COLO829 (cell line): ENCODE measurements around the gene SLC7A5.
"Not testable (repeated sequence)": the region's sequence is repeated elsewhere in the genome, so short reads cannot be mapped to it uniquely, and the experiment has no call there.

Source experiments
- DNase-seq: peaks from one replicate; pipeline ENCODE4 v3.0.0; 2012; ENCODE audit warnings: low spot score

Gene SLC7A5

DNA sequence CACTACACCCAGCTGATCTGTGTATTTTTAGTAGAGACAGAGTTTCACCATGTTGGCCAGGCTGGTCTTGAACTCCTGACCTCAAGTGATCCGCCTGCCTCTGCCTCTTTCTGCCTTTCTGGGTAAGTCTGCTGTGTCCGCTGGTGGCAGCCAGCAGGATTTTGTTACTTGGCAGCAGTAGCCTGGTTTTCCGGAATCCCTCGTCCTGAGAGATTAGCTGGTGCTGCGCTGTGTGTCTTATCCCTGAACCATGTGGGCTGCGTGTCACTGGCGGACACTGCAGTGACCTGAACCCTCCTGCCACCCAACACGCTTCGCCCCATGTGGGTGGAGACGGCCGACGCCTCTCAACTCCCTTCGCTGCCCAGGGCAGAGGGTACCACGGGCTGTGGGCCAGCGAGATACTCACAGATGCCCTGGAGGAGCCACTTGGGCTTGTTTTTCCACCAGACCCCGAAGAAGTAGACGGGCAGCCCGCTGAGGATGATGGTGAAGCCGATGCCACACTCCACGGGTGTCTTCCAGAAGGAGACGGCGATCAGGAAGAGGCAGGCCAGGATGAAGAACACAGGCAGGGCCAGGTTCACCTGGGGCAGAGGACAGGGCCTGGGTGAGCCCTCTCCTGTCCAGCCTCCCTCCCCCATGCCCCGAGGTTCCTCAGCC lies 35.2 kb downstream of the SLC7A5 start:
- DNase-seq, result no peak

DNA sequence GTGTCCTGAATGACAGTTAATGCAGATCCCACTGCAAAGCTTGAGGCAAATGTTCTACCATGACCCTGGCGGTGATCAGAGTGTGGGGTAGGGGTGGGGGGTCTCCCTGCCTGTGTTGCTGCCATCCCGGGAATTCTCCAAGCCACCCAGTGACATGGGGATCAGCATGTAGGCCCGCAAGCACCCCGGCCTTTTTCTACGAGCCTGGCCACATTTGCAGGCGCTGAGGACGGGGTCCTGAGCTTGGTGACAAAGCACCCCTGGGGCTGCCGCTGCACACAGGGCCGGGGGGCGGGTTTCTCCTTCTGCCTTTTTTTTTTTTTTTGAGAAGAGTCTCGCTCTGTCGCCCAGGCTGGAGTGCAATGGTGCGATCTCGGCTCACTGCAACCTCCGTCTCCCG lies 35.8 kb downstream of the SLC7A5 start:
- DNase-seq, result no peak

GRCh38 chr16:87832741-87833502 lies 36.4 kb downstream of the SLC7A5 start:
- no peak for DNase-seq

GRCh38 chr16:87832137-87832527 lies 37.2 kb downstream of the SLC7A5 start:
- no peak for DNase-seq

GRCh38 chr16:87831421-87832136 lies 37.7 kb downstream of the SLC7A5 start:
- no peak for DNase-seq

DNA sequence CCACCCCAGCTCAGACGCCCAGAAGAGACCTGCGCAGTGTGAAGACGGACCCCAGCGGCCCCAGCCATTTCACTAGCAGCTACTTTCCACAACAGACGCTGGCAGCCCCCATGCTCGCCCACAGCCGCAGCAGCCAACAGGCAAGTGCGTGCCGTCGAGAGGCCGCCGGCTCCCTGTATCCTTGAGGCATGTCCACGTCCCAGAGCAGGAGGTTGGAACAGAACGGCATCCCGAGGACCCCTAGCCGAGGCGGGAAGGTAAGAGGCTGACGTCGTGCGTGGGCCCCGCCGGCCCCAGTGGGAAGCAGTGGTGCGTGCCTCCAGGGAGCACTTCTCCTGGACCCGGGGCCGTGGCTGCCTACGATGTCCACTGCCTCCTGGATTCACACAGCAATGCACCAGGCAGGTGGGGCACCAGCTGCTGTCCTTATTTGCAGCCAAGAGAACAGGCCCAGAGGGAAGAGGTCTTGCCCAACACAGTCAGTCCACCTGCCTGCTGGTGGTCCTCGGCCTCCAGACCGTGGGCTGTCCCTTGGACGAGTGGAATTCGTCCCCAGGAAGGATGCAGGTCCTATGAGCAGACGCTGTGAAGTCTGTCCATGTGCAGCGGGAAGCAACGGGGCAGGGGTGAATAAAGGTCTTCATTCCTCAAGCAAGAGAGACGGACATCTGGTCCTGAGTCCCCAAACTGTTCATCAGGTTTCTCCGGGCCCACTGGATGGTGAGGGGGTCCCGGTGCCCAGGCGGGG lies 38.5 kb downstream of the SLC7A5 start:
- no peak for DNase-seq

DNA sequence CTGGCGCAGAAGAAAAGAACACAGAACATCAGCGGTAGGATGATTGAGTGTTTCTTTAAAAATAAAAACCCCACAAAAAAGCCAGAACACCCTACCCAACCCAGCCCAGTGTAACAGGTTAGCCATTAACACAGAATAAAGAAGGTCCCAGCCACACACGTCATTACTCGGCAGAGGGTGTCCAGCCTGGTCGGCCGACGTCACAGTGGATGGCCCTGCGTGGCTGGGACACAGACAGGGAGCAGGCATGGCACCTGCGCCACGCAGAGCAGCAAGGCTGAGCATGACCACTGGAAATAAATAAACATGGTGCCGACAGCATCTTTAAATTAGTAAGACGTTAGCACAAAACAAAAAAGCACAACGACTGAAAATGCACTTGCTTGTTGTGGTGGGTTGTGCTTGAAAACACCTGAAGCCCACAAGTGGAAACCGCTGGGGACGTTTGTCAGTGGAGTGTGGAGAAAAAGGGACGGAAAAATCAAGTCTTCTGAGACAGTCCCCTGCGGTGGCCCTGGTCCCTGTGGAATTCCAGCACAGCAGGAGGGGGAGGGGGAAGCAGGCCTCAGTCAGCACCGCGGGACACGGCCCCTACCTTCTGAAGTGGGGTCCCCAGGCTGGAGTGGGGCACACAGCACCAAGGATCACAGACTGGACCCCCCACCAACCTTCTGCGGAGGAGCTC lies 39.2 kb downstream of the SLC7A5 start:
- no peak for DNase-seq

DNA sequence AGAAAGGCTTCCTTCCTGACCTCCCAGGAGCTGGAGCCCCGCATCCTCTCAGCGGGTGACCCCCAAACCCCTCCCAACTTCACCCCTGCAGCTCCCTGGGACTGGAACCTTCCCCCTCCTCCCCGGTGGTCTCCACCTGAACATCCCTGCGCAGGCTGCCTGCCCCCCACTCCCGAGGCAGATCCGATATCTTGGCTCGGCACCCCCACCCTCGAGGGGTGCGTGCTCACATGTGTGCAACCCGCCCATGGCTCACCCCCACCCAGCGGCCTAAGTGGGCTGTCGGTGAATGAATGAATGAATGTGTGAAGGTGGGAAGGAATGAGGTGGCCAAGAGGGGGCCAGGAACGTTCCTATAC lies 39.7 kb downstream of the SLC7A5 start:
- no peak for DNase-seq

- DNase-seq, result no peak
Observed at GRCh38 chr16:87828907-87829621, 40.2 kb downstream of the SLC7A5 start.

GRCh38 chr16:87828071-87828906 lies 41.0 kb downstream of the SLC7A5 start:
- no peak for DNase-seq

DNA sequence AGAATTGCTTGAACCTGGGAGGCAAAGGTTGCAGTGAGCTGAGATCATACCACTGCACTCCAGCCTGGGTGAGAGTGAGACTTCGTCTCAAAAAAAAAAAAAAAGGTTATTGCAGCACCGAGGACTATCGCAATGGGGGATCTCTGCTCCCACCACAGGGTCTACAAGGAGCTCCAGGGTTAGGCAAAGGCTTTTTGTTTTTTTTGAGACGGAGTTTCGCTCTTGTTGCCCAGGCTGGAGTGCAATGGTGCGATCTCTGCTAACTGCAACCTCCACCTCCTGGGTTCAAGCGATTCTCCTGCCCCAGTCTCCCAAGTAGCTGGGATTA lies 41.8 kb downstream of the SLC7A5 start:
- DNase-seq, result not testable (repeated sequence)

DNA sequence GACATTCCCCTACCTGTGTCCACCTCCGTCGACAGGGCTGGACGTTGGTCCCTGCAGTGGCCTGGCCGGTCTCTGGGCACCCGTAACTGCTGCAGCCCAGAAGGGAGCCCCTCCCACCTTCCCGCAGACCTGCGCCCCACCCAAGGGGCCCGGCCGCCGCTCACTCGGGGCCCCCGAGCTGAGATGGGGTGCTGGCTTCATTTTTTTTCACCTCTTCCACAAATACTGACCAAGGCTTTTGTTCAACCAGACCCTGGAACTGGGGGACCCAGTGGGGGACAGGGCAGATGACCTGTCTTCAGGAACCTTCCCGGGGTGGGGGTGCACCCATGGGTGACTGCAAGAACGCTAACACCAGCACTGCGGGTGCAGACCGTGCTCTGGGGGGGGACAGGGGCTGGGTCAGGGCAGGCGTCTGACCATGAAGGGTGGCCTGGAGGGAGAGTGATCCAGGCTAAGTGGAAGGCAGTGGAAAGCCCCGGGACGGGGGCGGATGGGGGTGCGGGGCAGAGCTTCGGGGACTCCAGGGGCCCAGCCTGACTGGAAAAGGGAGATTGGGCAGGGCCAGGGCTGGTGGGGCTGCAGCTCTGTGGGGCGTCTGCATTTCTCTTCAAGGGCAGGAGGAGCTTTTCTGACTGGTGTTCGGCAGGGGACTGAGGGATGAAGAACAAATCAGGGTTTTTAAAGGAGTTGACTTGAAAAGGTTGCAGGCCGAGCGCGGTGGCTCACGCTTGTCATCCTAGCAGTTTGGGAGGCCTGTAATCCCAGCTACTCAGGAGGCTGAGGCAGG lies 42.3 kb downstream of the SLC7A5 start:
- no peak for DNase-seq

DNA sequence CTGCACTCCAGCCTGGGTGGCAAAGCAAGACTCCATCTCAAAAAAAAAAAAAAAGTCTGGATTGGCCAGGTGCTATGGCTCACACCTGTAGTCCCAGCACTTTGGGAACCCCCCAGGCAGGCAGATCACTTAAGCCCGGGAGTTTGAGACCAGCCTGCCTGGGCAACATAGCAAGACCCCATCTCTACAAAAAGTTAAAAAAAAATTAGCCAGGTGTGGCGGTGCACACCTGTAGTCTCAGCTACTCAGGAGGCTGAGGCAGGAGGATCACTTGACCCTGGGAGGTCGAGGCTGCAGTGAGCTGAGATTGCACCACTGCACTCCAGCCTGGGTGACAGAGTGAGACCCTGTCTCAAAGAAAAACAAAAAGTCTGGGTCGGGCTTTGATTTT lies 42.9 kb downstream of the SLC7A5 start:
- not testable (repeated sequence) for DNase-seq

- DNase-seq, result not testable (repeated sequence)
Observed at GRCh38 chr16:87825842-87826120, 43.5 kb downstream of the SLC7A5 start.

- no peak for DNase-seq
Observed at GRCh38 chr16:87824991-87825841, 44.1 kb downstream of the SLC7A5 start.

DNA sequence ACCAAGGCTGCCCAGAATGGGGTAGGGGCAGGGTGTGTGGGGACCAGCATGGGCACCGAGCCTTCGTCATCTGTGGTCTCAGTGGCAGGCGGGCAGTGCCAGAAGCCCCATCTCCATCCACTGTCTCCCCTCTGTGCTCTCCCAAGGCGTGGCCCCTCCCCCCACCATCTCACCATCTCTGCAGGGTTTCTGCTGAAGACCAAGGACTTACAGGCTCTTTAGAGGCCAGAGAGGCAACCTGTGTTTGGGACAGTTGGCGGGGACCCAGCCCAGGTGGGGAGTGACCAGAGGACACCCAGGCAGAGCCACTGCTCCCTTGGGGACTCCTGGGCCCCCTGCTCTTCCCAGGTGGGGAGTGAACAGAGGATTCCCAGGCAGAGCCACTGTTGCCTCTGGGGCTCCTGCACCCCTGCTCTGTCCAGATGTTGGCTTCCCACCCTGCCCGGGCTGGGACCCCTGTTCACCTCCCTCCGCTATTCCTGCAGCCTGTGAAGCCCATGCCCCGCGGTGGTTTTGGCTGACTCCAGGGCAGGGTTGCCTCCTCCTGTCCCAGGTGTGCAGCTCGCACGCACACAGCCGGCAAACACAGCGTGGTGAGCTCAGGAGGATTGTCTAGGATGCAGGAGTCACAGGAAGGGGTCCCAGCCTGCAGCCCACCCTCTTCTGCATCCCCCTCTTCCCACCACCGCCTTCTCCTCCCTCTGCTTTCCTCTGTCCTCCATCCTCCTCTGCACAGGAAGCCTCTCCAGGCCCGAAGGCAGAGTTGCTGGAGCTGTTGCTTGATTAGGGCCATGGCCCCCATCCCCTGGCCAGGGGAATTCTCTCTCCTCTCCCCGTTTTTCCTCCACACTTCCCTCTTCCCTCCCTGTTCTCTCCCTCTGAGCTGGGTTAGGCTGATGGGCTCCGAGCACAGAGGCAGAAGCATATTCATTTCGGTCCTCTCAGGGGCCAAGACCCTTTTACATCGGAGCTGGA lies 45.0 kb downstream of the SLC7A5 start:
- DNase-seq, result no peak

DNA sequence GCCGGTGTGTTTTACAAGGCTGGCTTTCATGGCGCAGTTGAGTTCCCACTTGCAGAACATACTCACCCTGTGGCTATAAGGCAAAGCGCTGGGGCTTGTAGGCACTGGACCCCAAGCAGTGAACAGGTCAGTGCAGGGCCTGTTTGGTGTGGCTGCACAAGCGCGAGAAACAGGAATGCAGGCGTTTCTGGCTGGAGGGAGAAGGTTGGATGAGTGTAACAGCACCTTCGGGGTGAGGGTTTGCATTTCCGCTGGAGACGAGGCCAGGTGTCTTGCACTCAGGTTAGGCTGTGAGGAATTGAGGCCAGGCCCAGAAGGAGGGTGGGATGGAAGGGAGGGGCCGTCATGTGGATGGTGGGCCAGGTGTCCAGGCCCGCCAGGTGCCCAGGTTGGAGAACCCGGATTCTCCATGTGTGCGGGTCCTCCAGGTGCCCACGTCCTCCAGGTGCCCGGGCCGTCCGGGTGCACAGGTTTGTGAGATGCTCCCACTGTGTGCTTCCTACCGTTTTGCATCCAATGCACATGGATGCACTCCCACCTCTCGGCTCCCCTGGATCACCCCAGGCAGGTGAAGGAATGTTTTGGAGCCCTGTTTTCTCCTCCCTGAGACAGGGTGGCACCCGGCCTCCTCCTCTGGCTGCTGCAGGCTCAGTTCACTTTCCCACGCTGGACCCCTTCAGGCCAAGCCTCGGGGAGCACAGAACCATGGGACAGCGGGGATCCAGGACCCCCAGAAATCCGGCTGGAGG lies 46.0 kb downstream of the SLC7A5 start:
- DNase-seq, result no peak
